ENCODE results near the gene EPHB1. TPM values are rescaled to one million over a fixed set of nuclear protein-coding genes. Genes with fewer than 3 reads are reported as not detected.

Gene EPHB1
- total RNA-seq, 3 donors from 2014 or later, result 1.8 to 5.9 (median 3.4) TPM

DNA sequence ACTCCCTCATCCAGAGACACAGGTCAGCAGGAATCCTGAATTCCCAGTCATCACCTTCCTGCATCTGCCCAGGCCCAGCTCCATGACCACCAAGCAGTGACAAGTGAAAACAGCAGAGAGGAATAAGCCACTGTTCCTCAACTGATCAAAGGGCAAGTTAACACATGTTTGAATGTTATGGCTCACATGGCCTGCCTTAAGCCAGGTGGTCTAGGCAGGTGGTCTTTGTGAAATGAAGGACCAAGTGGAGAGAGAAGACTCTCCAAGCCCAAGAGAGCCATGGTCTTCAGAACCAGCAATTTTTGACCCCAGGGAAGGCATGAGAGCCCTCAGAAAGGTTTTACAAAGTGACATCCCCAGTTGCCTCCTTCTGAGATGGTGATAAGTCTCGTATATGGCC lies 161.8 kb downstream of the EPHB1 start:
- no peak overlapping the region for H3K27ac ChIP-seq
- peaks cover 0 to 1% of the 10 kb centered on the region in 2 donors for H3K9me3 ChIP-seq
- TF ChIP-seq, protein P1, sequence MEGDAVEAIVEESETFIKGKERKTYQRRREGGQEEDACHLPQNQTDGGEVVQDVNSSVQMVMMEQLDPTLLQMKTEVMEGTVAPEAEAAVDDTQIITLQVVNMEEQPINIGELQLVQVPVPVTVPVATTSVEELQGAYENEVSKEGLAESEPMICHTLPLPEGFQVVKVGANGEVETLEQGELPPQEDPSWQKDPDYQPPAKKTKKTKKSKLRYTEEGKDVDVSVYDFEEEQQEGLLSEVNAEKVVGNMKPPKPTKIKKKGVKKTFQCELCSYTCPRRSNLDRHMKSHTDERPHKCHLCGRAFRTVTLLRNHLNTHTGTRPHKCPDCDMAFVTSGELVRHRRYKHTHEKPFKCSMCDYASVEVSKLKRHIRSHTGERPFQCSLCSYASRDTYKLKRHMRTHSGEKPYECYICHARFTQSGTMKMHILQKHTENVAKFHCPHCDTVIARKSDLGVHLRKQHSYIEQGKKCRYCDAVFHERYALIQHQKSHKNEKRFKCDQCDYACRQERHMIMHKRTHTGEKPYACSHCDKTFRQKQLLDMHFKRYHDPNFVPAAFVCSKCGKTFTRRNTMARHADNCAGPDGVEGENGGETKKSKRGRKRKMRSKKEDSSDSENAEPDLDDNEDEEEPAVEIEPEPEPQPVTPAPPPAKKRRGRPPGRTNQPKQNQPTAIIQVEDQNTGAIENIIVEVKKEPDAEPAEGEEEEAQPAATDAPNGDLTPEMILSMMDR (IDR thresholded peaks at IDR 0.05), result no peak
- no peak for TF ChIP-seq POLR2A (IDR thresholded peaks at IDR 0.05)
- TF ChIP-seq POLR2AphosphoS5 (IDR thresholded peaks at IDR 0.05), result no peak
- DNase-seq (ENCODE audit: low spot score in 2 of 2), result no peak
- intact Hi-C loops (cut with DNase I; ENCODE audit: low total_unique reads), result no loop called here
- H3K27me3 ChIP-seq, result no peaks in the 10 kb centered on the region
- no peaks in the 10 kb centered on the region for H3K36me3 ChIP-seq
- H3K4me3 ChIP-seq, result no peak overlapping the region
- H3K4me1 ChIP-seq, result no peaks in the 10 kb centered on the region

DNA sequence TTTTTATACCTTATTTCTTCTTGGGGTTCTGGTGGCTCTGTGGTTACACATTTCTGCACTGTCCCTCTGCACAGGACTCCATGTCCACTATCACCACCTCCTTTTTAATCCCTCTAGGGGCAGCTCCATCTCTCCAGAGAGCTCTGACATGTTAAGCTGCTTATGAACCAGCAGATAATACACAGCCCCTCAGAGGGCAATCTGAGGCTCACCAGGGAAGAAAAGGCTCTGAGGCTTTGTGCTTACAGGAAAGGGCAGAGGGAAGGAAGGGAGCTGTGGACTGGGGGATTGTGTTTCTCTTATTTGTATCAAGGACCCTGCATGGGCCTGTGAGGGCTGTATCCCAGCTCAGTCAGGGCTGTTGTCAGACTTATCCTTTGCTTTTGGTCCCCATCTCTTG lies 164.5 kb downstream of the EPHB1 start:
- no peaks in the 10 kb centered on the region for H3K27me3 ChIP-seq
- H3K9me3 ChIP-seq, result no peaks in the 10 kb centered on the region
- no peak for TF ChIP-seq POLR2A (IDR thresholded peaks at IDR 0.05)
- TF ChIP-seq POLR2AphosphoS5 (IDR thresholded peaks at IDR 0.05), result no peak
- TF ChIP-seq, protein P1 (IDR thresholded peaks at IDR 0.05), result no peak
- no peak for DNase-seq (ENCODE audit: low spot score in 2 of 2)
- no peaks in the 10 kb centered on the region for H3K36me3 ChIP-seq
- no peaks in the 10 kb centered on the region for H3K4me1 ChIP-seq
- no peak overlapping the region for H3K4me3 ChIP-seq
- intact Hi-C loops (cut with DNase I; ENCODE audit: low total_unique reads), result no loop called here
- H3K27ac ChIP-seq, result no peak overlapping the region

DNA sequence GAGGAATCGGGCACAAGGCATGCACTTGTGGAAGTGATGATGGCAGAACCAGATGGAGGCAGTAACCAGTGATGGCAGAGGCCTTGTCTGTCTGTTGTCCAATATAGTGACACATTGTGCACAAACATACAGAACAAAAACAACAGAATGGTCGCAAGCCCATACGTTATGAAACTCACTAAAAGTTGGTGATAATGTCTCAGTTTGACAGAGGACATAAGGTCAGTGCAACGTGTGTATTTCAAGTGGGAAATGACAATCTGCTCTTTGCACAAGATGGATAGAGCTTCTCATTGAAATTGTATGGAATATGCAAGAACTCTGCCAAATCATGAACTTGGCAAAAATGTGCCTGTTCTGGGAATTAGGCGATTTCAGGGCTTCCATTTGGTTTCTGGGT lies 169.2 kb downstream of the EPHB1 start:
- Histone ChIP-seq H3K36me3 (no peaks in the 10 kb centered on the region), H3K27me3 (no peaks in the 10 kb centered on the region), H3K4me3 (no peak overlapping the region), H3K4me1 (no peaks in the 10 kb centered on the region), H3K9me3 (no peaks in the 10 kb centered on the region), H3K27ac (no peak overlapping the region)
- TF ChIP-seq POLR2A (IDR thresholded peaks at IDR 0.05) (no peak), POLR2AphosphoS5 (IDR thresholded peaks at IDR 0.05) (no peak)
- TF ChIP-seq, protein P1 (IDR thresholded peaks at IDR 0.05), result no peak
- intact Hi-C loops (cut with DNase I; ENCODE audit: low total_unique reads), result no loop called here
- DNase-seq (ENCODE audit: low spot score in 2 of 2), result no peak

DNA sequence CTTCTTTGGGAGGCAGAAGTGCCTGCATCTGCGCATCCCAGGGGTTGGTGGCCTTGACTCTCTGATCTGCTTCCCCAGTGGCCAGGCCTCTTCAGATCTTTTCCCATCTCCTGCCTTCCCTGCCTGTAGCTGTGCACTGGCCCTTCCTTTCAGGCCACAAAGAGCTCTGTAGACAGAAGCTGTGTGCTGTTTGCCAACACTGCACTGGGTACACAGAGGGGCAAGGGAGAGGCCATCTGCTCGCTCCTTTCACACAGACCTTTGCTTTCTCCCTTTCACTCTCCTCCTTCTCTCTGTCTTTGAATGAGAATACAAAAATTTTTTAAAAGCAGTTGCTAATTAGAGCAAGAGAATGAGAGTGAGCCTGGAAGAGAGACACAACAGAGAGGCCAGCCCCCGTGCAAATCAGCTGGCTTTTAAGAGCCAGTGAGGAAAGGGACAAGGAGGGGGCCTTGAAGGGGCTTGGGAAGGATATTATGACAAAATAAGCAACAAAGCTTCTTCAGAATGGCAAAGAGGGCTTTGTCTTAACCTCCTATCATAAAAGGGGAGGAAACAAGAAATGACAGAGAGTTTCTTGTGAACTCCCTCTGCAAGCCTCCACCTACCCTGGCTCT lies 170.9 kb downstream of the EPHB1 start:
- H3K27me3 ChIP-seq, result no peaks in the 10 kb centered on the region
- intact Hi-C loops (cut with DNase I; ENCODE audit: low total_unique reads), result no loop called here

DNA sequence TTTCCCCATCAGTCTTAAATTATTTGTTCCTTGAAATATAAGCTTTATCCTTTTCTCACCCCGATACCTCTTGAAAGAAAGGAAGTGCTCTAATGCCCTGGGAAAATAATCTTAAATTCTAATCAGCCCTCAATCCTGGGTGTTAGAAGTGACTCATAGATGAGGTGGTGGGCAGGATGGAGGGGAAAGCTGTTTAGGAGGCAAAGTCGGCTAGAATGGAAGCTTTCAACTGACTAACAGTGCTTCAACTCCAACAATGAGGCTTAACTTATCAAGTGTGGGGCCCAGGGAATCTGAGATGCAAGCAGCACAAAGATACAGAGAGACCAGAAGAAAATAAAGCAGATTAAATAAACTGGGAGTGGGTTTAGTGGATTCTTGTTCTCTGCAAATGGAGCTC lies 175.8 kb downstream of the EPHB1 start:
- TF ChIP-seq, protein P1 (IDR thresholded peaks at IDR 0.05), result no peak
- TF ChIP-seq POLR2A (IDR thresholded peaks at IDR 0.05) (no peak), POLR2AphosphoS5 (IDR thresholded peaks at IDR 0.05) (no peak)
- intact Hi-C loops (cut with DNase I; ENCODE audit: low total_unique reads), result no loop called here
- no peaks in the 10 kb centered on the region for H3K27me3 ChIP-seq
- H3K9me3 ChIP-seq, result no peaks in the 10 kb centered on the region
- no peak overlapping the region for H3K27ac ChIP-seq
- H3K4me3 ChIP-seq, result no peak overlapping the region
- H3K4me1 ChIP-seq, result no peaks in the 10 kb centered on the region
- no peaks in the 10 kb centered on the region for H3K36me3 ChIP-seq
- DNase-seq (ENCODE audit: low spot score in 2 of 2), result no peak

More for the DNA sequence above, 170.9 kb downstream of the EPHB1 start:
- H3K36me3 ChIP-seq, result no peaks in the 10 kb centered on the region
- H3K4me1 ChIP-seq, result no peaks in the 10 kb centered on the region
- no peak for DNase-seq (ENCODE audit: low spot score in 2 of 2)
- H3K27ac ChIP-seq, result no peak overlapping the region
- H3K9me3 ChIP-seq, result no peaks in the 10 kb centered on the region
- no peak overlapping the region for H3K4me3 ChIP-seq
- TF ChIP-seq POLR2A (IDR thresholded peaks at IDR 0.05) (no peak), POLR2AphosphoS5 (IDR thresholded peaks at IDR 0.05) (no peak)
- TF ChIP-seq, protein P1 (IDR thresholded peaks at IDR 0.05), result no peak
